HG02763 (cell line): ENCODE data around the gene BTBD9.

Experiments used
- ATAC-seq: cut with Tn5 transposase; IDR thresholded peaks from one replicate; pipeline ENCODE4 v1.9.1; 2021; ENCODE audit warnings: mild to moderate bottlenecking, moderate library complexity; ENCODE audit not compliant: unreplicated experiment

Gene BTBD9

DNA sequence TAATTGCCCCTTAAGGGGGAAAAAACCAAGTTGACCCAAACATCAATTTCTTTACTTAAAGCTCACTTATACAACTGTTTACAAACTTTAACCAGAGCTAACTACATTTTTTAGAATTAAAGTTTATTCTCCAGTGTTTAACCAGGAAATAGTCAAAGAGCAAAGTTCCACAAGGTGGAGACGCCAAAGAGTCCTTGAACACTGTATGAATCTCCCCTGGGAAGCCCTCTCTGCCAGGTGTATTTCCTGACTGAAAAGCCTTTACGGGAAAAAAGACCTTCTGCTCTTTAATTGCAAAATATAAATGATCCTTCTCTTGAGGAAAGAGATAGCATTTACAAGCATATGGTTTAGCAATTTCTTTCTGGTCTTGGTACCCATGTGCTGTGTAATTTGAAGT lies 36.2 kb downstream of the BTBD9 start:
- ATAC-seq = no peak

DNA sequence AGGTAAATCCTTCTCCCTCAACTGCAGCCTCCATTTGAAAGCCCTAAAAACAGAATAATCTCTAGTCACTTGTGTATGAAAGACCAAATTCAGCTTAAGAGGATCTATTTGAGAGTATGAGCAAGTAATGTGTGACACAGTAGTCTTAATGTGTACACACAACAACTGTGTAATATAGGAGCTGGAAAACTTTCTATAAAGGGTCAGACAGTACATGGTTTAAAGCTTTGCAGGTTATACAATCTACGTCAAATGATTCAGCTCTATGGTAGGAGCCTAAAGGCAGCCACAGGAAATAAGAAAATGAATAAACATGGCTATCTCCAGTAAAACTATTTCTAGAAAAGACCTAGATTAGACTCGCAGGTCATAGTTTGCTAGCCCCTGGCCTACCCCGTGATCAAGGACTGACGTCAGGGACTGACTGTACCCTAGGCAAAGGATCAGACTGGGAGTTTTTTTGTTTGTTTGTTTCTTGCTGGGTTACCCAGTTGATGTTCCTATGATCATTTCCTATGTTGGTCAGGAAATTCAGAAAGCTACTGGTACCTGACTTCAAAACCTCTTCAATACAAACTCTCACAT lies 39.7 kb downstream of the BTBD9 start:
- no peak for ATAC-seq

DNA sequence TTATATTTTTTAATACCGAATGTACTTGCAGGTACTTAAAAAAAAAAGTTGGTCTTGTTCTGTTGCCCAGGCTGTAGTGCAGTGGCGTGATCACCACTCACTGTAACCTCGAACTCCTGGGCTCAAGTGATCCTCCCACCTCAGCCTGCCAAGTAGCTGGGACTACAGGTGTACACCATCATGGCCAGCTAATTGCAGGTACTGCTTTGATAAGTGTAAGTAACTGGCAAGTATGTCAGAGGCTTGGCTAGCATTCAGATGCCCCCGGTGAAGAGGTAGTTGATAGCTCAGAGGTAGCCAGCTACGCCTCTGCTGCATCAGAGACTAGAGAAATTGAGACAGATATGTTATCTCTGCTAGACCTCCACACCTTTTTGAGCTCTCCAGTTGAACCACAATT lies 40.5 kb downstream of the BTBD9 start:
- ATAC-seq = no peak

GRCh38 chr6:38593998-38594665 lies 45.6 kb downstream of the BTBD9 start:
- ATAC-seq = no peak

- ATAC-seq = no peak
Measured at GRCh38 chr6:38593409-38593808, 46.3 kb downstream of the BTBD9 start.

- ATAC-seq = no peak
Measured at GRCh38 chr6:38591439-38591838, 48.3 kb downstream of the BTBD9 start.

- no peak for ATAC-seq
Measured at GRCh38 chr6:38589367-38589720, 50.4 kb downstream of the BTBD9 start.

- no peak for ATAC-seq
Measured at GRCh38 chr6:38588631-38589366, 50.9 kb downstream of the BTBD9 start.

DNA sequence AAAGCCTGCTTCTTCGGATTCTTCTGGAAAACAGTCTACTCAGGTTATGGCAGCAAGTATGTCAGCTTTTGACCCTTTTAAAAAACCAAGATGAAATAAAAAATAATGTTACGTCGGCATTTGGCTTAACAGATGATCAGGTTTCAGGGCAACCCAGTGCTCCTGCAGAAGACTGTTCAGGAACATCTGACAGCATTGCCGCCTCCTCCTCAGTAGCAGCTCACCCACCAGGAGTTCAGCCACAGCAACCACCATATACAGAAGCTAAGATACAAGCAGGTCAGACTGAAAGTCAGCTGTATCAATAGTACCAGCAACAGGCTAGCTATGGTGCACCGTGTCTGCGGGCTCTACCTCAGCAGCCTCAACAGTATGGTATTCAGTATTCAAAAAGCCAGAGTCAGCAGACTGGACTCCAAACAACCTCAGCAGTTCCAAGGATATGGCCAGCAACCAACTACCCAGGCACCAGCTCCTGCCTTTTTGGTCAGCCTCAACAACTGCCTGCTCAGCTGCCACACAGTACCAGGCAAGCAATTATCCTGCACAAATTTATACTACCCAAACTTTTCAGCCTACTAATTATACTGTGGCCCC lies 51.9 kb downstream of the BTBD9 start:
- no peak for ATAC-seq

DNA sequence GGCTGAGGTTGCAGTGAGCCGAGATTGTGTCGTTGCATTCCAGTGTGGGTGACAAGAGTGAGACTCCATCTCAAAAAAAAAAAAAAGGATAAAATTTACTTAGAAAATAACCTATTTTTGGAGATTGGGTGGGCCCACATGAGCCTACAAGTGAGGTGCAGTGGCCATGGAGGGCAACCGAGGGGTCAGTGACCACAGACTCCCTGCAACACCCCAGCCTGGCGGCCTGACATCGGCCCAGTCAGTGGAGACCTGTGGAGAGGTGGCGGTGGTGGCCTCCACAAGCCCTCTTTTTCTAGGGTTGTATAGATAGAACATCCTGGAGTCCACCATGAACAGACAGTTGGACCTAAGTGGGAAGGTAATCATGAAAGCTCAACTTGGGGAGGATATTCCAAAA lies 52.7 kb downstream of the BTBD9 start:
- ATAC-seq = no peak

- no peak for ATAC-seq
Measured at GRCh38 chr6:38584731-38585130, 55.0 kb downstream of the BTBD9 start.

GRCh38 chr6:38583523-38583922 lies 56.2 kb downstream of the BTBD9 start:
- ATAC-seq = no peak

DNA sequence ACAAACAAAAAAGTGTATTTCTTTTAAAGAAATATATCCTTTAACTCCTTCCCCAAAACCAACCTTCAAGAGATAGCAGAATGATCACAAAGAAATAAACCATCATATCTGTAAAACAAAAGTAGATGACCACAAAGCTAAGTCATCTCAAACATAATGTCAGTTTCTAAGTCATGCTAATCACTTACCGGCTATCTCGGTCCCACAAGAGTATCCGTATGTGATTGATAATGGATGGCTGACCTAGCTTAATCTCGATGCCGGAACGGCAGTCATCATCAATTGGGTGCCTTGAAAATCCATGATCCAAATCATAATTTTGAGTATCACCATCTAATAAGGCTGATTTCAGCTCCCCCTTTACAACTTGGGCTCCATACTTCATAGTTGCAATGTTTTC lies 59.7 kb downstream of the BTBD9 start:
- no peak for ATAC-seq

GRCh38 chr6:38579010-38579628 lies 60.6 kb downstream of the BTBD9 start:
- no peak for ATAC-seq

- ATAC-seq = no peak
Measured at GRCh38 chr6:38578075-38578474, 61.7 kb downstream of the BTBD9 start.

DNA sequence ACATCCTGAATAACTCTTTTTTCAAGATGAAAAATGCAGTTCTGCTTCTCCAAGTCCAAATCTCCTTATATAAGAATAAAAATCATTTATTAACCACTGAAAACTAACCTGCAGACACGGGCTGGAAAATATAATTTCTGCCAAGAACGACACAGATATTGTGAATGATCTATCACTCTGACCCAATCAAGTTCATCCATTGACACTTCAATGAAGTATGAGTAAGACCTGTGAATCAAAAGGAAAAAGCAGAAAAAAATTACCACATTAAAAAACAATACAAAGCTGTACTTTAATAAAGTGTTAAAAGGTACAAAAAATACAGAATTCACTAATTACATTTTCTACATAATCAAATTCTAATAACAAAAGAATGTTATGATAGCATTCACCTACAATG lies 62.2 kb downstream of the BTBD9 start:
- ATAC-seq = no peak

DNA sequence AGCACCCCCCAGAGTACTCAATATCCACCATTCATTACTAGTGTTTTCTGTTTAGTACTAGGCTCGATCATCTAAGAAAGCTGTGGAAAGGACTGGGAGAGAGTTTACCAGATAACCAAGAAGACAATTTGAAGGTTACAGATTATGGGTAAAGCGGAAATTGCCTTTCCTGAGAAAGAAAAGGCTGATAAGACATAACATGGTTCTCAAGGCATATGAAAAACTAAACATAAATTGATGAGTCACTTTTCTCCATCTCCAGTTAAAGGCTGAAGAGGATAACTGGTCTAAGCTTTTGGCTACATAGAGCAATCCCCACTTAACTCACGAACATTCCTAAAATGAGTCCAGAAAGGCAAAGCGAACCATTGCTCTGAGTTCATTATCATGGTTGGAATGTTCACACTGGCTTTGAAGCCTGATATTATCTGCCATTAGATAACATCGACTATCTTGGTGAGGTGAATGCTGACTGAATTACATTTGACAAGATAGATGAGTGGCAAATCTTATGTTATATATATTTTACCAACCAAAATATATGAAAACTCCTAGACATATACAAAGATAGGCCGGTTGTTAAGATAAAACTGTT lies 65.8 kb downstream of the BTBD9 start:
- no peak for ATAC-seq

- ATAC-seq = no peak
Measured at GRCh38 chr6:38572186-38572813, 67.4 kb downstream of the BTBD9 start.

DNA sequence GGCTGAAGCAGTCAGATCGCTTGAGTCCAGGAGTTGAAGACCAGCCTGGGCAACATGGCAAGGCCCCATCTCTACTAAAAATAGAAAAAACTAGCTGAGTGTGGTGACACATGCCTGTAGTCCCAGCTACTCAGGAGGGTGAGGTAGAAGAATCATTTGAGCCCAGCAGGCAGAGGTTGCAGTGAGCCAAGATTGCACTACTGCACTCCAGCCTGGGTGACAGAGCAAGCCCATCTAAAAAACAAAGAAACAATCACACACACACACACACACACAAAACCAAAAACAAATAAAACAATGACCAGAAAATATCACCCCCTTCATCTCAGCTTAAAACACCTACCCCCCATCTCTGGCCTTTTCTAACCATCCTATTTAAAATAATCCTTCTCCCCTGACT lies 68.0 kb downstream of the BTBD9 start:
- no peak for ATAC-seq

DNA sequence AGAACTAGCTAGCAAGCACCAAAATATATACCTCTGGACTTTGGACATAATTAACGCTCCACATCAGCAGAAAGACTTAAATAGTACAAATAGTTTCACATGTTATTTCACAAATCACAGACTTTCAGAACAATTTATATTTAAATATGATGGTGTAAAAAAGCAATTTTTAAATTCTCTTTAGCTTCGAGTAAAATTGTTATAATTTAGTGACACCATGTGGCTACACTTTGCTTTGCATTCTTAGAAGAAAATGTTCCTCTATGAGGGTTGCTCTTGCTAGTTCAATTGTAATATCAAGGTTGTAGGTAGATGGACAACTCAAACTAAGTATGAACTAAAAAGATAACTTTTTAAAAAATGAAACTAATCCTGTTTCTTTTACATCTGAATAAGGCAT lies 69.0 kb downstream of the BTBD9 start:
- ATAC-seq = no peak

GRCh38 chr6:38567436-38567835 lies 72.3 kb downstream of the BTBD9 start:
- no peak for ATAC-seq
